HG03342 (cell line): ENCODE results near the gene GAB1.
A peak's percentile ranks its signal among the peaks of the same experiment; 100 is the strongest.

ENCODE experiments used
- ATAC-seq: cut with Tn5 transposase; IDR thresholded peaks from one replicate; pipeline ENCODE4 v1.9.1; 2021; ENCODE audit warnings: mild to moderate bottlenecking, moderate library complexity; ENCODE audit not compliant: unreplicated experiment

Gene GAB1

DNA sequence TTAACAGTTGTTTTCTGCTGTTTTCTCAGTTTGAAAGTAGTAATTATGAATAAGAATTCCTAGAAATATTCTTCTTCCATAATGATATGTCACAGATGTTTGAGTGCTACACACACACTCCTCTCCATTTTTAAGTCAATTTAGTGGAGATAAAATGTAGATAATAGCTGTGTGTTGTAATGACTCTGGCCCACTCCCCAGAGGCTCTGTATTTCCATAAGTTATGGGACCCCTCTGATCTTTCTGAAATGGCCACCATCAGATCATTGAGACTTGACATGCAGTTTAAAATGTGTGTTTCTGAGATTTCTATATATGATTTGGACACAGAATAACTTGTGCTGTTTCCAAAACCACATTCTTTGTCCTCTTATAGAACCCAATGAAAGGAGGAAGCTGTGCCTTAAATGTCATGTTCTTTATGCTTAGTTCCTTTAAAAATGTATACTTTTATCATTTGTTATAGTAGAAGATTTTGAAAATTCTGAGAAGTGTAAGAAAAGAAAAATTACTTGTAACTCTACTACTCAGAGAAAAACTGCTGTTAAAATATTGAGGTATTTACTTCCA lies 46.4 kb downstream of the GAB1 start:
- no peak for ATAC-seq

DNA sequence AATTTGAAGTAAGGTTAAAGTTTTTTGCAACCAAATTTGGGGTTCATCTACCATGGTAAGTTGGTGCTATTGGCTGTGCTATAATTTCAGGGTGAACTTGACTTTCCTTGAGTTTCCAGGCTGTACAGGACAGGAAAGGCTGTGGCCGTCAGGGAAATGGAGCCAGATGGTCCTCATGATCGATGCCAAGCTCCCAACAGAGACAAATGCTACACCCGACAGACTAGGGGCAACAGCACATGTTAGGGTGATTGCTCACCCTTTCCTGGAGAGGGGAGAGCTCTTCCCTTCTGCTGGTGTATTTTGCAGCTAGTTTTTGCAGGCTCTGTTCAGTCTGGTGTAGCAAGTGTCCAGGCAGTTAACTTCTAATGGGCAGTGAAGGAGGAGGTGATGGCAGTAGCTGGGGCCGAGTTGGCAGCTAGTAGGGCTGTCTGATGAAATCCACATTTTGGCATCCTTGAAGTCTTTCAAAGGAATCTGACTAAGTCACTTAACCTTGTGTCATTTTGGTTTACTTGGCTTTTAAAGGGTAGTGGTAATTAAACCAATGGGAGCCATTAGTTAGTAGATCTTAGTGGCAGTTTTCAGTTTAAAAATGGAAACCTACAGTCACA lies 47.8 kb downstream of the GAB1 start:
- ATAC-seq, result no peak

- no peak for ATAC-seq
Observed at GRCh38 chr4:143386812-143387211, 50.1 kb downstream of the GAB1 start.

DNA sequence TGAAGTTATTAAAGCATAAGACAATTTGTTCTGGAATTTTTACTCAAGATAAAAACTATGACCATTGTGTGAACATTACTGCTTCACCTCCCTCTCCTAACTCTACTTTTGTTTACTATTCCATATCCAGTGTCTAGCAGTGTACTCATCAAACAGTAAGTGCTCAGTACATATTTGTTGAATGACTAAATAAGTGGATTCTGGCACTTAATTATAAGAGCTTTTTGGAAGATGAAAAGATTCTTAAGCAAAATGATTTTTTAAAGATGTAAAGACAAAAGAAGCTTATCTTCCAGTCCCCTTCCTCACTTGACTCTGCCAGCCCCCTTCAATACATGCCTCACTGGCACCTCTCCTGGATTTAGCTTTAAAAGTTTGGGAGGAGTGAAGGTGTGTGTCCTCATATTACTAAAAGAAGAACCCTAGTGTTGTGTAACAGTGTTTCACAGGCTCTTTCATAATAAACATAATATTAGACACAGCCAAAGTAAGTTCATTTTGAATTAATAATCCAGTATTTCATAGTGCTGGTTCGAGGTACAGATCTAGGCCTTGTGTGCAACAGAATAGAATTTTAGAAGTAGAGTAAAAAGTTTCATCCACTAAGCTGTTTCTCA lies 53.0 kb downstream of the GAB1 start:
- ATAC-seq, result no peak

DNA sequence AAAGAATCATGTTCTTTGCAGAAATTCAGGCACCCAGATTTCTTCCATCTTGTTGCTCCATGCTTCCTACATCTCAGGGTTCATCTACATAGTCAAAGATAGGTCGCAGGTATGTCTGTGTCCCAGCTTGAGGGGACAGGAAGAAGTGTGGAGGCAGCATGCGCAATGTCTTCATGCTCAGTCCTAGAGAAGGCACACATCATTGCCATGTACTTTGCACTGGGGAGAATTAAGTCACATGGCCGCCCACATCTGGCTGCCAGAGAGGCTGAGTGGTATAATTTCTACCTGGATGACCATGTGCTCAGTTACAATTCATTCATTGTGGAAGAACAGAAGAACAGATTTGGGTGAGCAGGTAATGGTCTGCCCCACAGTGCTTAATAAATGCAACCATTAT lies 54.1 kb downstream of the GAB1 start:
- ATAC-seq, result no peak

GRCh38 chr4:143391261-143391660 lies 54.6 kb downstream of the GAB1 start:
- no peak for ATAC-seq

GRCh38 chr4:143391895-143392294 lies 55.2 kb downstream of the GAB1 start:
- ATAC-seq, result no peak

GRCh38 chr4:143393195-143393594 lies 56.5 kb downstream of the GAB1 start:
- ATAC-seq, result no peak

- ATAC-seq, result no peak
Observed at GRCh38 chr4:143394739-143395453, 58.2 kb downstream of the GAB1 start.

DNA sequence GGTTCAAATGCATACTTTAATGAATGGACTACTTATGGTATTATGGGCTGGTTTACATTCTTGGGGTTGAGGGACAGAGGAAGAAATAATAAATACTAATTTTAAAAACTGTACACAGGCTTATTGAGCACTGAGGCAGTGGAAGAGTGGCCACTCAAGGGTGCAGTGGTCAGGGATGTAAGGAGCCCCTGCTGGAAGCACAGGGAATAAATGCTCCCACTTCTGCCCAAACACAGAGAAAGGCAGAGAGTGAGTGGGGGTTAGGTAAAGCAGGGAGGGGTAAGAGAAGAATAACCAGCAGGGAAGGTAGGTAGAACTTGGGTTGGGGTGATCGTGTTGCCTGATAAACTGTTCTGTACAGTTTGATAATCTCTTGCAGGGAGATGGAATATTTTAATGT lies 60.0 kb downstream of the GAB1 start:
- no peak for ATAC-seq

DNA sequence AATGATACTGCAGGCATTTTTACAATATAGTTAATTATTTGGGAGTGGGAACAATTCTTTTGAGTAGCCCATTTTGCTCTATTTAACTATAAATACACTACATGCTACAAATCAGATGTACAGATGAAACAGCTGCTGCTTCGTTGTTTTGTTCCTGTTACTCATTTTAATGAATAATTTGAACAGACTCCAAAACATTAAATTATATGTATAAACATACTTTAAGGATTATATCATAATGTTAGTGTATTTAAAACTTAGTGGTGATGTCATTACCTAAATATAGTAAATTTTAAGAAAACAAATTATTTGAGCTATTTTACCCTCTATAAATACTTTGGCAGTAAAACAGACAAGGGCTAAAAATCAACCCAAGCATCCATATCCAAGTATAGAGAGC lies 60.7 kb downstream of the GAB1 start:
- ATAC-seq, result no peak

DNA sequence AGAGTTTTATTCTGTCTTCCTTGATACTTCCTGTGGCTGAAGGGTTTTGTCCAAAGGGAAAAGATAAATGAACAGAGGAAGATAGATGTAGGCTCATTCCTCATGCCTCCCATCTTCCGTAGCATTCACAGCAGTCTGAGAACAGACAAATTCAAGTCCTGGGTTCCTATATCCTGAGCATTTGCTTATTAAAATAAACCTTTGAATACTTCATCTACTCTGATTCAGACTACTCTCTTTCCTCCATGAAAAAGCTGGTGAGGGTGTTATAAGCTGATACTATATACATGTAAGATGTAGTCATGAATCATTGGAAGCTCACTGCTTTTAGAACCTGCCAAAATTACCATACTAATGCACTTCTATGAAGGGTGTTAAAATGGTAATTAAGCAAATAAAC lies 61.2 kb downstream of the GAB1 start:
- ATAC-seq, result no peak

DNA sequence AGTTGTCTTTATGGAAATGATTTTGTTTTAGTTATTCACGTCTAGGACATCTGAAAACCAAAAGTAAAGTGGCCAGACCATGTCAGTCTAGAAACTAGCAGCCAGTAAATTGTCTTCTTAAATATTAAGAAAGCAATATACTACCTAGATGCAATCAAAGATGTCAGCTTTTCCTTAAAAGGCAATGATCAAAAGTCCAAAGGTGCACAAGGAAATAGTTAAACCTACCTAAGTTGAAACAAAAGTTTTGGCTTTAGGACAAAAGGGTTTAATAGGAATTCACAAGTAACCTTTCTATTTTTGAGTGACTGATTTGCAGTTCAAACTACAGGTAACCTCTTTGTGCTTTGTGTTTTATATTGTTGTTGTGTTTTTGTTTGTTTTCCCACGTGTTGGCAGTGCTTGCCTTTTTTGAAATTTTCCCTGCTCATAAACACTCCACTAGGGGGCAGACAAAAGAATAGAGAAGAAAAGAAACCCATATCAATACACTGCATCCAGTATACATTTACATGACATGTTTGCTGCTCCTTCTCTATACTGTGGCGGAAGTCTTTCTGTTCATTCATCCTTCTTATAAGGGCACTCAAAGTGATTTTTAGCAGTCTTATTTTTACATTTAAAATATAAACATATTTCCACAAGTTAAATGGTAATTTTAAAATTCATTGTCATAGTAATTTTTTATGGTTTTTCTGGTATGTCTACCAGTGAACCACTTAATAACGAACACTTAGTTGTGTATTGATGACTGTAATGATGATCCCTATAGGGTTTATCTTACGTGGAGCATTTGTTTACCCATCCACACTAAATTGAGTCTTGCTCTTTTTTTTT lies 62.7 kb downstream of the GAB1 start:
- peak; percentile 70 for ATAC-seq

- no peak for ATAC-seq
Observed at GRCh38 chr4:143400082-143400481, 63.4 kb downstream of the GAB1 start.

DNA sequence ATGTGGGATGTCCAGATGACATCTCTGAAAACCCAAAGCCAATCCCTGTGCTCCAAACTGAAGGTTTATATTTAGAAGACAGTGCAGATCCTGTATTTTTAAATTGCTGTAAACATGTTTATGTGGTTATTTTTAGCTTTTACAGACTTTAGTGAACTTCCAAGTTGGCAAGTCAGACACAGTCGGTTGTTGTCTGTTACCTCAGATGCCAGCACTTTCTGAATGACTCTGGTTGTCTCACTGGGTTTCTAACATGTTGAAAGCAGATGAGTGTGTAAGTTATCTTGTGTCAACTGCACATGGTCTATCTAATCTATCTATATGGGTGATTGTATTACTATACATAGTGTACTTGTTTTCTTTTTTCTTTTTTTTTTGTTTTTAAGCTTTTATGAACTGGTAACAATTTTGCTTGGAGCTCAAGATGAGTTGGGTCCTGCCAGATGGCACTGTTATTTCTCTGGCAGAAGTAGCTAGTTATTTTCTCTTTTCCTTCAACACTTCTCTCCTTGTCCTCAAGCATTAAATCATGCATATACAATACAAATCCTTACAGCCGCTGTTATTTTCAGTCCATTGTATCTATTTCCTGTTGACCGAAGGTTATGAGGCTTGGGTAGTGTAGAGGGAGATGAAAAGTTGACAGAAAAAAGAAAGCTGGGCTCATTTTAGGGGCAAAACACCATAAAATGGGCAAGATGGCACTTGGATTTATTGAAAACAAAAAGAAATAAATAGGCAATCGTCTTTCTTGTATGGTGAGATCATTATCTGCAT lies 66.3 kb downstream of the GAB1 start:
- ATAC-seq, result no peak

DNA sequence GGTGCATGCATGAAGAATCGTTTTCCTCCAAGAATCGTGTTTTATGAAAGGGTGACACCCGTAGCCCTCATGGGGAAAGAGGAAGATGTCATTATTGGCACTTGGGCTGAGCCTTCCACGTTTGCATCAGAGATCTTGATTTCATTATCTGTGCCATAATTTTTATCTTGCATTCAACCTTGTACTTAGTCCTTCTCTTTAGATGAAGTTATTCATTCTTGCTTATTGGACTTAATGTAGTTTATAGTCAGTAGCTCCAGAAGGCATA lies 66.8 kb downstream of the GAB1 start:
- ATAC-seq, result no peak

GRCh38 chr4:143404555-143404954 lies 67.9 kb downstream of the GAB1 start:
- ATAC-seq, result peak; percentile 96

GRCh38 chr4:143405075-143405730 lies 68.5 kb downstream of the GAB1 start:
- ATAC-seq, result no peak

DNA sequence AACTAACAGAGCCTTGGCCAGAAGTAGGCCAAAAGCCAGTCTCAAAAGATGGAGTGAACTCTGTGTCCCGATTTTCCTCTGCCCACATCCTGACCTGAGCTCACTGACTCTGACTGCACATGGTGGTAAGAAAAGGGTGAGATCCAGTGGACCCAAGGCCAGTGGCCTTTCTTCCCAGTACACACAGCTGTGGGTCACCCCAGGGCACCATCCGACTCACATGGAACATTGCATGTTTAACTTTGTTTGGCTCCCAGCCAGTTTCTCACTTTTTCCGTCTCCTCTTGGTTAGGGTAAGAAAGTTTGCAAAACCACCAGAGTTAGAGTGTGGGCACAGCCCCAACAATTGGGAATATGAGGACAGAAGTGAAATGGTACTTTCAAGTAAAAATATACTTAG lies 69.8 kb downstream of the GAB1 start:
- no peak for ATAC-seq

GRCh38 chr4:143407474-143407873 lies 70.8 kb downstream of the GAB1 start:
- ATAC-seq, result no peak
